HG02588 (cell line): ENCODE measurements around the gene FKBP9.

ENCODE experiments used
- ATAC-seq: cut with Tn5 transposase; IDR thresholded peaks from one replicate; pipeline ENCODE4 v1.9.1; 2021; ENCODE audit warnings: mild to moderate bottlenecking, moderate library complexity; ENCODE audit not compliant: unreplicated experiment

The FKBP9 gene

DNA sequence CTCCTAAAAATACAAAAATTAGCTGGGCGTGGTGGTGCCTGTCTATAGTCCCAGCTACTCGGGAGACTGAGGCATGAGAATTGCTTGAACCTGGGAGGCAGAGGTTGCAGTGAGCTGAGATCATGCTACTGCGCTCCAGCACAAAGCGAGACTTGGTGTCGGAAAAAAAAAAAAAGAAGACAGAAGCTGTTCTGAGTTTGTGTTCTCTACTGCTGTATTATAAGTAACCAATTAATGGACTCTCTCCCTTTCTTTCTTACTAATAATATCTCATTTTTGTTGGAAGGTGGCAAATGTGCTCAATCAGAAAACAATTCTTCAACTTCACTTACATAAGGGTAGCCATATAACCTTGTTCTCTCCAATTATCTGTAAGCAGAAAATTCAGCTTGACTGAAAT lies 97.9 kb downstream of the FKBP9 start:
- no peak for ATAC-seq
